8988T (cell line): ENCODE measurements around the gene EGFL6.
"Not testable (repeated sequence)": the region's sequence is repeated elsewhere in the genome, so short reads cannot be mapped to it uniquely, and the experiment has no call there.

Experiments used
- DNase-seq: peaks from one replicate; pipeline ENCODE4 v3.0.0; 2011

The EGFL6 gene

DNA sequence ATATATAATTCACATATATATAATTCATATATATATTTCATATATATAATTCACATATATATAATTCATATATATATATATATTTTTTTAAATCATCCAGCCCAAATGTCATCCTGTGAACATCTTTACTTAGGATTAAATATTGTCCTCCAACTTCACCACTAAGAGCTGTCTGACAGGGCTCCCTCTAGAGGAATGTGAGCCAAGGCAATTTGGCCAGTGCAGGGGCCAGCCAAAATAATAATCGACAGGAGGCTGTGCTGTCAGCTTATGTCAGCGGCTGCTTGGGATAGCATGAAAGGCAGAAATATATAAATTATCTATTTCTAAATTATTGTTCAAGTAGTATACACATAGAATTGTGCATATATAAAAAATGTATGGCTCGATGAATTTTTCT, 29.5 kb downstream of the EGFL6 start:
- peak; percentile 35 for DNase-seq

DNA sequence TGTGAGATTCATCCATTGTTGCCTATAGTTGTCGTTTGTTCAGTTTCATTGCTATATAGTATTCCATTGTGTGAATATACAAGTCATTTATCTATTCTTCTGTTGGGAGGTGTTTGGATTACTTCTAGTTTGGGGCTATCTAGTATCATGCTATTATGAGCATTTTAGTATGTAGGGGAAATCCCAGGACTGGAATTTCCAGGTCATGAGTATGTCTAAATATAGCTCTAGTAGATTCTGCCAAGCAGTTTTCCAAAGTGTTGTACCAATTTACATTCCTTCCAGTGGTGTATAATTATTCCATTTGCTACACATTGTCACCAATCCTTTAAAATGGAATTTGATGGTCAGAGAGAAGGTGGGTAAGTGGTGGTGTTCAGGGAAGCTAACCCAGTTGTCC, 30.1 kb downstream of the EGFL6 start:
- DNase-seq: no peak

DNA sequence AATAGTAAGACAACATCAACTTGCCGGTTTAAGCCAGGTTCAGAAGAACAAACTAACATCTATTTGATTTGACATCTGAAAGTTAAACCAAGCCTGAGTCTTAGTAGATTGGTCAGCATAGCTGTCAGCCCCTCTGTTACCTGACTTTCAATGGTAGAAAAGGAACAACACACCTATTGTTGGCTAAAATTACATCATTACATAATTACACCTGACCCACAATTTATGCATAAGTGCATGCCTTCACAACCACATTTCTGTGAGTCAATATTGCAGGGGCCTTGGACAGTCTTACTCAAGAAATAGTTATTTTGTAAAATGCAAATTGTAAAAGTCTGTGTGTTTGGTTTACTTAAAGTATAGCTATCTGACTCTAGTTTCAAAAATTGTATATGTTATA, 36.2 kb downstream of the EGFL6 start:
- no peak for DNase-seq

DNA sequence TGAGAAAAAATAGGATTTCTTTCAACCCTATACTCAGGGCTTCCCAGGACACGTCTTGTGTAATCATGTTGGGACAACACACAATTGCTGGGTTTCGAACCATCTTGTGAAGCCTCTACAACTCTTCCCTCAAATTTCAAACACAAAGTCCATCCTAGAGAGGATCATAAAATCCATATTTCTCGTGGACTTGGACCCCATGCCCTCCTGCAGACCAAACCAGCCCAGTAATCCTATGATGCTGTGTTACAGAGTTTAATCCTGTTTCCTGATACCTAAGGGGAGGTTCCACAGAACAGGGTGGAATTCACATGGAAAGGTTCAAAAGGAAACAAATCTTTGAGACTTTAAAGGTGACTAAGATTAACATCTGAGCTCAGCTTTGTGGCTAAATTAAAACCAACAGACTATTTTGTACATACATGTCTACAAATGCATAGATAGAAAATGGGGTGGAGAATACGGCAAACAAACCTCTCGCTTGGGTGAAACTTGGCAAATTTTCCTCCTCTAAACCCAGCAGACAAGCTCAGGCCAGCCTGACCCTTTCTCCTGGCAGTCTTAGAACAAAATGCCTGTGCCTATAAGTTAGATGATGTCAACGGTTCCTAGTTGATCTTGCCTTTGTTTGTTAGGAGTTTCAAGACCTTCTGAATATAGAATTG, 38.1 kb downstream of the EGFL6 start:
- no peak for DNase-seq

DNA sequence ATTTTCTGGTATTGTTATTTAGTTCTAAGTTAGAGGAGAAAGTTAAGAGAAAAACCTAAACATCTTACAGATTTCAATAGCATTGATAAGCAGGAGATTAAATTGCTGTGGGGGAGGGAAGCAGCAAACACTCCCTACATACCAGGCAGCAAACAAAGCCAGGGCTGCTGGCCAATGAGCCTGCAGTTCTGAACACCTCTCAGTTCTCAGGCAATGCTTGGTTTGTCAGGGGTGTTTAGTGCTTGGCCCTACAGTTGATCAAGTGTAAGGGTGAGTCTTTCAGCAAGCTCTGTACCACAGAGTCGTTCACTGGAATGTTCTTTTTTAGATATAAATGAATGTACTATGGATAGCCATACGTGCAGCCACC, 38.6 kb downstream of the EGFL6 start:
- no peak for DNase-seq

DNA sequence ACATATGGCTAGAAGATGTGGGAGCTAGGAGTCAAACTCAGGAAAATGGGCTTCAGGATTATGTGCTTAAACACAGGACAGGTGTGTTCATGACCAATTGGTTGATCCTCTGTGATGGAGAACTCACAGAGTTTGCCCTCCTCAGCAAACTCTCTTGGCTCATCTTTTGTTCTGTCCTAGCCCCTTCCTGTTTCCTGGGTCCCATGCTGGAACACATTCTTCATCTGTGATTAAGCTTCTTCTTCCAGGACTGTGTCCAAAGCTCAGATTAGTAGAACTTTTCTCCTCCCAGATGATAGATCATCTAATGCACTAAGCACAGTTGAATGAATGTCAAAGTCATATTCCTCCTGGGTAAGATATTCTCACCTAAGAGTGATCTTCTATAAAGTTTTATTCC, 44.8 kb downstream of the EGFL6 start:
- DNase-seq: no peak

DNA sequence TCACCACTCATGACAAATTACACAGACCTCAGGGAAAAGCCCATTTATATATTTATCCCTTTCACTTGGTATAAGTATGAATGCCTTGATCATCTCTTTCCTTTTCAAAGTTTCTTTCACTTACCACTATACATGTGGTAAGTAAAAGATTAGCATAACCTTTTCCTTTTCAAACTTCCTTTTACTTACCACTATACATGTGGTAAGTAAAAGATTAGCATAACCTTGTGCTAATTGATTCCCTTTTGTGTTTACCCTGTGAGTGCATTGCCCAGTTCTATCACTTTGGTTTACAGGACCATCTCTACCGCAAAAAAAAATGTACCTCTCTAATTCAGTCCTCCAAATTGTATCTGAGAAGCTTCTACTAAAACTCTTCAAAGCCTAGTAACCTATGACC, 50.8 kb downstream of the EGFL6 start:
- no peak for DNase-seq

DNA sequence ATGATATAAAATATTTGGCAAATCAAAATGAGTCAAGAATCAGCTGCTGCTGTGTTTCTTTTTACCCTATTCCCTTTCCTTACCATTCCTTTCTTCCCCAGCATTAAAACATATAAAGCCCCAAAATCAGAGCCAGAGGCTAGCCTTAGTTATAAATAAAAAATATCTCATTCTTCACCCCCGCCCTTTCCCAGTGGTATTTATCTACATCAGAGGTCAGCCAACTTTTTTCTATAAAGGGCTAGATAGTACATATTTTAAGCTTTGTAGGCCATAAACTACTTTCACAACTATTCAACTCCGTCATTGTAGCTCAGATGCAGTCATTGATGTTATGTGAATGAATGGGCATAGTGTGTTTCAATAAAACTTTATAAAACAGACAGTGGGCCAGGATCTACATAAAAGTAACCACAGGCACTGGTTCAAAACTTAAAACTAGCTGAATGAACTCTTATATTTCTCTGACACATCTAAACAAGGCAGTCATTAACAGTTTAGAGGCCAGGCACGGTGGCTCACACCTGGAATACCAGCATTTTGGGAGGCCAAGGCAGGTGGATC, 53.1 kb downstream of the EGFL6 start:
- no peak for DNase-seq

DNA sequence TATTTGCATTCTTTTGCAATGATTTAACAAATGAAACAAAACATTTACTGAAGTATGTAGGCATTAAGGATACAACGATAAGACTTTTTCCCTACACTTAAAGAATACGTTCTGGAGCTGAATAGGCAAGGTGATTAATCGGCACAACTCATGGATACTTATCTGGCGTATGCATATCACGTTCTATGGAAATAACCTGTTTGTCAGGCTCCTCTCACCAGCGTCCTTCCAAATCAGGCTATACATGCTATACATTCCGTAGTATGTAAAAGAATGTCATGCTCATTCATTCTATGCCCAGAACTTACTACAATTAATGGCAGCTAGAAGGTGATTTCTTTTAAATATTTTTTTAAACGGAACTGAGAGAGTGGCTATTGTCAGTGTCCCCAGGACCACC, 57.9 kb downstream of the EGFL6 start:
- no peak for DNase-seq

DNA sequence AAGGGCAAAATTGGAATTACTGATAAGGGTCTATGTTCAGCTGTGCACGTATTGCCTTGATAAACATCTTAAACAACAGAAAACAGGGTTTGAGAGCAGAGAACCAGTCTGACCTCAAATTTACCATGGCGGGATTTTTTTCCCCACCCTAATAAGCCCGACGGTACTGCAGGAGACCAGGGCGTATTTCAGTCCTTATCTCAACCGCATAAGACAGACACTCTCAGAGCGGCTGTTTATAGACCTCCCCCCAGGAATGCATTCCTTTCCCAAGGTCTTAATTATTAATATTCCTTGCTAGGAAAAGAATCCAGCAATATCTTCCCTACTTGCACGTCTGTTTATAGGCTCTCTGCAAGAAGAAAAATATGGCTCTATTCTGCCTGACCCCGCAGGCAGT, 67.8 kb downstream of the EGFL6 start:
- not testable (repeated sequence) for DNase-seq

DNA sequence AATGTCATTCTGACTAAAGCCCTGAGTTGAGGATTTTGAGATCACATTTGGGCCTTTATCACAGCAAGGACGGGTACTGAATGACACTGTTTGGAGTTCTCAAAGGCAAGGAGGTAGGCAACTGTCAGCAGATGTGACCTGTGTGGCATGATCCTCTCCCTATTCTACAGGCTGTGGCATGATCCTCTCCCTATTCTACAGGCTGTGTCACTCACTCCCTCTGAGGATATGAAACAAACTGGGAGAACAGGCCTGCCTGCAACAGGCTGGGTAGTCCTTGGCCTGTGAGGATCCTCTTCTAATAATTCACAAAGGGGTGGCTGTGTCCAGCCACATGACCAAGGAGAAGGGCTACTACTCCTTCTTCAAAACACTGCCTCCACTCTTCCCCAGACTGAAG, 68.6 kb downstream of the EGFL6 start:
- no peak for DNase-seq

DNA sequence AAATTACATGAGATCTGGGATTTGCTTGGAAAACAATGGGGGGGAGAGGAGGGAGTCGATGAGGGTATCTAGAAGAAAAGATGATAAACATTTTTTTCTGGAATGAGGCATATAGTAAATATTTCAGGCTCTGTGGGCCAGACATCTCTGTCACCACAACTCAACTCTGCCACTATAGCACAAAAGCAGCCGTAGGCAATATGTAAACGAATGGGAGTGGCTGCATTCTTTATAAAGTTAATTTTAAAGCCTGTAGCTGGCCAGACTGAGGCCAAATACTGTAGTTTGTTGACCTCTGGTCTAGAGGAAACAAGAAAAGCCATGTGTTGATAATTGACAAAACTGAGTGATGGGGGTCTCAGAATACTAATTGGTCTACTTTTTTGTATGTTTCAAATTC, 69.4 kb downstream of the EGFL6 start:
- DNase-seq: no peak

DNA sequence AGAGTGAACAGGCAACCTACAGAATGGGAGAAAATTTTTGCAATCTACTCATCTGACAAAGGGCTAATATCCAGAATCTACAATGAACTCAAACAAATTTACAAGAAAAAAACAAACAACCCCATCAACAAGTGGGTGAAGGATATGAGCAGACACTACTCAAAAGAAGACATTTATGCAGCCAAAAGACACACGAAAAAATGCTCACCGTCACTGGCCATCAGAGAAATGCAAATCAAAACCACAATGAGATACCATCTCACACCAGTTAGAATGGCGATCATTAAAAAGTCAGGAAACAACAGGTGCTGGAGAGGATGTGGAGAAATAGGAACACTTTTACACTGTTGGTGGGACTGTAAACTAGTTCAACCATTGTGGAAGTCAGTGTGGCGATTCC, 72.3 kb downstream of the EGFL6 start:
- DNase-seq: not testable (repeated sequence)

DNA sequence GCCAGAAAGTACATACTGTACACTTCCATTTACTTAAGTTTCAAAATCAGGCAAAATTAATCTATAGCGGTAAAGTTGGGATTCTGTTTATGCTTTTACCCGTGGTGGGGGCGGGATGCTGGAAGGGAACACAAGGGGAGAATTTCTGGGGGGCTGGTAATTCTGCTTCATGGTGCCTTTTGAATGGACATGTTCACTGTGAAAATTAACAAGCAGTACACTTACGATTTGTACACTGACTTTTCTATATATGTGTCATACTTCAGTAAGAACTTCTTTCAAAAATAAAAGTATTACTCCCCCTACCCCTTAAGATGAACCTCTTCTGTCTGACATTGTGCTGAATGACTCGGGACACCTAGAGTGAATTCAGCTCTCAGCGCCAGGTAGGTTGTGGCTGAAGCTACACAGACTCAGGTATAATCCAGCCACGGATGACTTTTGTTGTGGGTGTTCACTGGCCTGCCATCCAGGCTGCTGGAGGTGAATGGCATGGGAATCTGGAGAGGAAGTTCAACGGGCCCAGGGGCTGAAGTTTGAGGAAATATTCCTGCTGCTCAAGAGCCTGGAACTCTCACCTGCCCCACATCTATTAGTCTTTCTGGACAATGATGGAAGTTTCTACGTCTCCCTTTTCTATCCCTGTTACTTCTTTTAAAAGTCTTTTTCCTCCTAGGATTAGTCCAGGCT, 76.2 kb downstream of the EGFL6 start:
- no peak for DNase-seq

DNA sequence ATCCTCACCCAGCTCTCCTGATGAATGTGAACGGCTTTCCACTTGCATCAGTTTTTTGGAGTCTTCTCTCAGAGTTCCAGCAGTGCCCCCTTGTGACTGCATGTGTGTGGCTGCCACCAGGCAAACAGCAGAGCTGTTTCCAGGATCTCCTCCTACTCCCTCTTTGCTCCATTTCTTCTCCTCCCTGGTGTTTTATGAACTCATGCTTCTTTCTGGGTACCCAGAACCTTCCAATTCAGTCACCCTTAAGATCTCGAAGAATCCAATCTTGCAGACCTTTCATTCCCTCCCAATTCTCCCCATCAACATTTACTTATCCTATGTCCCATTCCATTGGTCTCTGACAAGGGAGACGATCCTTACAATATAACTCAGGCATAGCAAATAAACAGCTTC, 76.8 kb downstream of the EGFL6 start:
- no peak for DNase-seq

DNA sequence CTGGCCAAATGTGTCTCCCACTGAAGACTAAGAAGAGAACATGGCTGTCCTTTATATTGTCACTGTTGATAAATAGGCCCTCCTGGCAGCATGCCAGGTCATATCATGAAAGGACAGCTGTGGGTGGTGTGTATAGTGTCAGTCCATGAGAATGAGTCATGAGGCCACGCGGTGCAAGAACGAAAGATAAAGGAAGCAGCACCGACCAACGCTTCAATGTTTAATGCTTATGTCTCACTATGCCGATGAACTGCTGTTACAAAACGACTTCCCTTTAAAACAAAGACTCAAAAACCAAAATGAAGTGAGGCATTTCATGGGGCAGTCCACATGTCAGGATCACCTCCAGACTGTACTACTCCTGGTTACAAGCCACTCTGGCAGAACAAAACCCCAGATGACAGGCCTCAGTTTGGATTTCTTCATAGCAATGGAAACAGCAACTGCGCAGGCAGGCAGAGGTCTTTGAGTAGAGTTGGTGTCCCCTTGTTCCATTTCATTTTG, 78.4 kb downstream of the EGFL6 start:
- DNase-seq: no peak

DNA sequence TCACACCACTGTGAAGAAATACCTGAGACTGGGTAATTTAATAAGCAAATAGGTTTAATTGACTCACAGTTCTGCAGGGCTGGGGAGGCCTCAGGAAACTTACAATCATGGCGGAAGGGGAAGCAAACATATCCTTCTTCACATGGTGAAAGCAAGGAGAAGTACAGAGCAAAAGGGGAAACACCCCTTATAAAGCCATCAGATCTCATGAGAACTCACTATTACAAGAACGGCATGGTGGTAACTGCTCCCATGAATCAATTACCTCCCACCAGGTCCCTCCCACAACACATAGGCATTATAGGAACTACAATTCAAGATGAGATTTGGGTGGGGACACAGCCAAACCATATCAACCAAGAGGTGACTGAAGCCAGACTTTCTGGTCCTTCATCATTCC, 78.9 kb downstream of the EGFL6 start:
- DNase-seq: not testable (repeated sequence)

DNA sequence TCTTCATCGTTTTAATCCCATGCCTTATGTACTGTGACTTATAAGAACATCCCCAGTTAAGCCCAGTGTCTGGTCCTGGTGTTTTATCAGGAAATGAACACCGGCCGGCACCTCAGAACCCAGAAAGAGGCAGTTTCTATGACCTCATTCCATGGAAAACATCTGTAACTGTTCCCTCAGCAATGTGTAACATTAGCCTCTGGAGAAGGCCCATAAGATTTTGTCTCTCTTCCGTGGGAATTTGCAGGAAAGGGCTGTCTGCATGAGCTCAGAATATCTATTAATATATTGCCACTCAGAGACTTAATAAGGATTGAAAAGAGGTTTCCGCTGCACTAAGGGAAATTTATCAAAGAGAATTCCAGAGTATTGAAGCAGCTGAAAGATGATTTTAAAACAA, 80.4 kb downstream of the EGFL6 start:
- no peak for DNase-seq

DNA sequence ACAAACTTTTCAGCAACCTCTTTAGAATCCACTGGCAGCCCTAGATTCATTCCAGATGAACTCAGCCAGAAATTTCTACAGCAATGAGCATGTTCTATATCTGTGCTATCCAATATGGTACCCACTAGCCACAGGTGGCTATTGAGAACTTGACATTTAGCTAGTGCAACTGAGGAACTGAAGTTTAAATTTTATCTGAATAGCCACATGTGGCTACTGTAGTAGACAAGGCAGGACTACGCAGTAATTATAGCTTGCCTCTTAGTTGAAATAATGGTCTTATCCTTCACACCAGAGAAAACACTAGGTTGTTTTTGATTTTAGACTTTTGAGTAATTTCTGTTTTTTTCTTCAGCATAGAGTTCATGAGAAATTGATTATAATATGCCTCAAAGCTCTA, 80.9 kb downstream of the EGFL6 start:
- DNase-seq: no peak

DNA sequence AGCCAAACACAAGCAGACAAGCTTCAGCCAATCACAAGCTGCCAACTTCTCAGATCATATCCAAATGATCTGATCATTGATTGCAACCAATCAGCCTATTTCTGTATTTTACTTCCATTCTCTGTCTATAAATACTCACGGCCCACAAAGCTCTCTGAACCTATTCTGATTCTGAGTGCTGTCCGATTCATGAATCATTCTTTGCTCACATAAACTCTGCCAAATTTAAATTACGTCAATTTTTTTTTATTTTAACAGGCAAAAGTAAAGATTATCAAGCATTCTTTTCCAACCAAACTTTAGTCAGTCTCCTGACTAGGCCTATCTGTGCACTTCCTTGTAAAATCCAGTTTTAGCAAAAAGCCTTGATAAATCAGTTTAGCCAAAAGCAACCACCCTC, 81.7 kb downstream of the EGFL6 start:
- DNase-seq: no peak

DNA sequence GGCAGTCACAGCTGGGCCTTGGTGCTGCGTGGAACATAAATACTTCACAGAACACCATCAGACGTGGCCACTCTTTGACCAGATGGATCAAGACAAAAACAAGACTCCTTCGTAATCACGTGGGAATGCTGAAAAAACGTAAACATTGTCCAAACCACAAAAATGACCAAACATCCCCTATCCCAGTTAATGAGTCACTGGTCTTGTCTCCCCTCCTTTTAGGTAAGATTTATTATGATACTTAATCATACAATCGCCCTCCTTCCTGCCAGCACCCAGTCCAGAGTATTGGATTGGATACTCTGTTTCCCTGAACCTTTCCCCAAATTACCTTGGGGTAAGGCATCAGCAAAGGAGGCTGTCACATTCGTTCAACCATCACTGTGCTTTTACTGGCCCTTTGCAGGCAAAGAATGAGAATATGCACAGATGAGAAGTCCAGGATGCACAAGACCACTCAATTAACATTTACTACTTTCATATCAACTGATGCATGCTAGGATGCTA, 82.9 kb downstream of the EGFL6 start:
- DNase-seq: no peak

DNA sequence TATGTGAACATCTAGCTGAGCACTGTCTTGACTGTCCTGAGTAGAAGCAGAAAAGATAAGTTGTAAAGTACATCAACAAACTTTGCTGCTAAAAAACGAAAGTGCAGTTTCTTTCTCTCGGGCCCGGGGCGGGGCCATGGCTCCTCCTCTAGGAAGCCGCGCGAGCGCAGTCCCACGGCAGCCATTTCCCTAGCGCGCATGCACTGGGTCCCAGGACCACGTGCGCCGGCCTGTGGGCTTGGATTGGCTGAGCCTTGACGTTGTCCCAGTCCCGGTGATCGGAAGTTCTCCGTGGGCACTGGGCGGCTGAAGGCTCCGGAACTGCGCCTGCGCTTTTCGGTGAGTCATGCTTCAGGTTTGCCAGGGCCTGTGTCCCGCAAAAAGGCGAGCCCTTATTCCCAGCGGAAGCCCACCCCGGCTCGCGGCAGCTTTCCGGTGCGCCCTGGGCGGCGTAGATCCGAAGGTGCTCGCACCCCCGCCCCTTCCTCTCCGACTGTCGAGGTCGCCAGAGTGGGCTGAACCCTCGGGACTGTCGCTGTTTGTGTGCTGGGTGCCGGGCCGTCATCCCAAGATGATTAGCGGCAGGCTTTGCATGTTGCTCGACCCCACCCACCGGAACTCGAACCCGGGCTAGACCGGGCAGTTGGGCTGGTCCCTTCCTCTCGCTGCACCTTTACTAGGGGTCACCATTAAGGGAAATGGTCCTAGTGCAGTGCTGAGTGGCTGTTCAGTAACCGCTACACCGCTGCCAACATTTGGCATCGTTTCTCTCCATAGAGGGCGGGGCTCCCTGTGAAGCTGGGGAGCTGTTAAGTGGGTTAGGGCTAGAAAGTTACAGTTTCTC, 83.7 kb downstream of the EGFL6 start, which contains the start of gene TCEANC:
TCEANC (plus strand) TSS at position 292 of the 844 bp plus-strand sequence. CDS start 9,368 bp downstream, outside the sequence.
- DNase-seq: peak; percentile 80

DNA sequence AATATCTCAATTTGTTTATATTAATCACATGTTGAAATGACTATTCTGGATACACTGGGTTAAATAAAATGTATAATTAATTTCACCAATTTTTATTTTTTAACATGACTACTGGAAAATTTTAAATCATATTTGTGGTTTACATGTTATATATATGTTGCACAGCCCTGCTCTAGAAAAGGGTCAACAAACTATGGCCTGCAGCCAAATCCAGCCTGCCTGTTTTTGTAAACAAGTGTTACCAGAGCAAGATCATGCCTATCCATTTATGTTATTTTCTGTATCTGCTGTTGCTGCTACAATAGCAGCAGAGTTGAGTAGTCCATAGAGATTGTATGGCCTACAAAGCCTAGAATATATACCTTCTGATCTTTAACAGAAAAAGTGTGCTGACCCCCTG, 84.7 kb downstream of the EGFL6 start:
- DNase-seq: no peak
